ENCODE data around the gene PCDHGA1.
"Not testable (repeated sequence)": the region's sequence is repeated elsewhere in the genome, so short reads cannot be mapped to it uniquely, and the experiment has no call there.

The PCDHGA1 gene

DNA sequence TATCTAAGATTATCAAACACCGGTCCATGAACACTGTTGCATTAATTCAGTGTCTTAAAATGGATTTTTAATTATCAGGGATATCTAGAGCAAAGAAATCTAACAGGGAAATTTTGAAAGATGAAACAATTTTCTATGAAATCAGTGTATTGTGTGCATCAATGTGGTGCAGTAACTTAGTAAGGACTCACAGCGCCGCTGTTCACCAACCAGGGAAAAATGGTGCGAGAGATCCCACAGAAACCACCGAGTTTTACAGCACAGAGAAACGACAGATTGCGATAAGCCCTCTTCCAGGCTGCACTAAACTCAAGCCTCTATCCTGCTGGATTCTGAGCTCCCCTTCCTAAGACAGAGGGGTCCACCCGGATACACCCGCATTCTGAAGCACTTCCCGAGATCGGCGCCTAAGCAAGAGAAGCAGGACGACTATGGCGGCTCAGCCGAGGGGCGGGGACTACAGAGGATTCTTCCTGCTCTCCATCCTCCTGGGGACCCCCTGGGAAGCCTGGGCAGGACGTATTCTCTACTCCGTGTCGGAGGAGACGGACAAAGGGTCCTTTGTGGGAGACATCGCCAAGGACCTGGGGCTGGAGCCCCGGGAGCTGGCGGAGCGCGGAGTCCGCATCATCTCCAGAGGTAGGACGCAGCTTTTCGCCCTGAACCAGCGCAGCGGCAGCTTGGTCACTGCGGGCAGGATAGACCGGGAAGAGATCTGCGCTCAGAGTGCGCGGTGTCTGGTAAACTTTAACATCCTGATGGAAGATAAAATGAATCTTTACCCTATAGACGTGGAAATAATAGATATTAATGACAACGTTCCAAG is 52.4 kb downstream of the PCDHGA1 start, which contains the start of gene PCDHGA7:
Gene PCDHGA7 (plus strand): TSS at position 274 of the 826 bp plus-strand sequence. CDS start 158 bp downstream, at position 432.
- no peak for DNase-seq (ENCODE audit: low read depth in 2 of 3, low spot score in 2 of 3)

DNA sequence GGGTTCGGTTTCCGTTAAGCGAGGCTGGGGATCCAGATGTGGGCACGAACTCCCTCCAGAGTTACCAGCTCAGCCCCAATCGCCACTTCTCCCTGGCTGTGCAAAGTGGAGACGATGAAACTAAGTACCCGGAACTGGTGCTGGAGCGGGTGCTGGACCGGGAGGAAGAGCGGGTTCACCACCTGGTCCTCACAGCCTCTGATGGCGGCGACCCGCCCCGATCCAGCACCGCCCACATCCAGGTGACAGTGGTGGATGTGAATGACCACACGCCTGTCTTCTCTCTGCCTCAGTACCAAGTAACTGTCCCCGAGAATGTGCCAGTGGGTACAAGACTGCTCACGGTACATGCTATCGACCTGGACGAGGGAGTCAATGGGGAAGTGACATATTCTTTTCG is 53.0 kb downstream of the PCDHGA1 start:
- no peak for DNase-seq (ENCODE audit: low read depth in 2 of 3, low spot score in 2 of 3)

DNA sequence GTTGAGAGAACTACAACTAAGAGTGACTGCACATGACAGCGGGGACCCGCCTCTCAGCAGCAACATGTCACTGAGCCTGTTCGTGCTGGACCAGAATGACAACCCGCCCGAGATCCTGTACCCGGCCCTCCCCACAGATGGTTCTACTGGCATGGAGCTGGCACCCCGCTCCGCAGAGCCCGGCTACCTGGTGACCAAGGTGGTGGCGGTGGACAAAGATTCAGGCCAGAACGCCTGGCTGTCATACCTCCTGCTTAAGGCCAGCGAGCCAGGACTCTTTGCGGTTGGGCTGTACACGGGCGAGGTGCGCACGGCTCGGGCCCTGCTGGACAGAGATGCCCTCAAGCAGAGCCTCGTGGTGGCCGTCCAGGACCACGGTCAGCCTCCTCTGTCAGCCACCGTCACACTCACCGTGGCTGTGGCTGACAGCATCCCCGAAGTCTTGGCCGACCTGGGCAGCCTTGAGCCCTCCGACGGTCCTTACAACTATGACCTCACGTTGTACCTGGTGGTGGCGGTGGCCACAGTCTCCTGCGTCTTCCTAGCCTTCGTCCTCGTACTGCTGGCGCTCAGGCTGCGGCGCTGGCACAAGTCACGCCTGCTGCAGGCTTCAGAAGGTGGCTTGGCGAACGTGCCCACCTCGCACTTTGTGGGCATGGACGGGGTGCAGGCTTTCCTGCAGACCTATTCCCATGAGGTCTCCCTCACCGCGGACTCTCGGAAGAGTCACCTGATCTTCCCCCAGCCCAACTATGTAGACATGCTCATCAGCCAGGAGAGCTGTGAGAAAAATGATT is 54.4 kb downstream of the PCDHGA1 start:
- DNase-seq (ENCODE audit: low read depth in 2 of 3, low spot score in 2 of 3): no peak

DNA sequence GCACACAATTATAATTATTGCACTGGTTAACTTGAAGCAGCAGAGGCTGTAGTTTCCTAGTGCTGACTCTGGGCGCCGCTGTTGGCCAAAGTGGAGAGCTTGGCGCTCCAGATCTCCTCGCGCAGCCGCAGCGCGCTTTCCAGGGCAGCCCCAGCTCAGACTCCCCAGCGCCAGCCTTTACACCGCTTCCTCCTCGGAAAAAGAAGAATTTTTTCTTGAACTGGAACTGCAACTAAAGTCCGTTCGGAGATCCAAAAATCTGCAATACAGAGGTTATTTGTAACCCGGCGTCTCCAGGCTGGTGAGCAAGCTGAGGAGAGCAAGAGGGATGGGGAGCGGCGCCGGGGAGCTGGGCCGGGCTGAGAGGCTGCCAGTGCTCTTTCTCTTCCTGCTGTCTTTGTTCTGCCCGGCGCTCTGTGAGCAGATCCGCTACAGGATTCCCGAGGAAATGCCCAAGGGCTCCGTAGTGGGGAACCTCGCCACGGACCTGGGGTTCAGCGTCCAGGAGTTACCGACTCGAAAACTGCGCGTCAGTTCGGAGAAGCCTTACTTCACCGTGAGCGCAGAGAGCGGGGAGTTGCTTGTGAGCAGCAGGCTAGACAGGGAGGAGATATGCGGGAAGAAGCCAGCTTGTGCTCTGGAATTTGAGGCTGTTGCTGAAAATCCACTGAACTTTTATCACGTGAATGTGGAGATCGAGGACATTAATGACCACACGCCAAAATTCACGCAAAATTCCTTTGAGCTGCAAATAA is 57.4 kb downstream of the PCDHGA1 start, which contains the start of gene PCDHGB4:
Gene PCDHGB4 (plus strand): TSS at position 142 of the 755 bp plus-strand sequence. CDS start 187 bp downstream, at position 329.
- not testable (repeated sequence) for DNase-seq (ENCODE audit: low read depth in 2 of 3, low spot score in 2 of 3)

DNA sequence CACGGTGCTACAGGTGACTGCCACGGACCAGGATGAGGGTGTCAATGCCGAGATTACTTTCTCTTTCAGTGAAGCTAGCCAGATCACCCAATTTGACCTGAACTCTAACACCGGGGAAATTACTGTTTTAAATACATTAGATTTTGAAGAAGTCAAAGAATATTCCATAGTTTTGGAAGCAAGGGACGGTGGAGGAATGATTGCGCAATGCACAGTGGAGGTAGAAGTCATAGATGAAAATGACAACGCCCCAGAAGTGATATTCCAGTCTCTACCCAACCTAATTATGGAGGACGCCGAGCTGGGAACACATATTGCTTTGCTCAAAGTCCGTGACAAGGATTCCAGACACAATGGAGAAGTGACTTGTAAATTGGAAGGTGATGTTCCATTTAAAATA is 58.3 kb downstream of the PCDHGA1 start:
- no peak for DNase-seq (ENCODE audit: low read depth in 2 of 3, low spot score in 2 of 3)

DNA sequence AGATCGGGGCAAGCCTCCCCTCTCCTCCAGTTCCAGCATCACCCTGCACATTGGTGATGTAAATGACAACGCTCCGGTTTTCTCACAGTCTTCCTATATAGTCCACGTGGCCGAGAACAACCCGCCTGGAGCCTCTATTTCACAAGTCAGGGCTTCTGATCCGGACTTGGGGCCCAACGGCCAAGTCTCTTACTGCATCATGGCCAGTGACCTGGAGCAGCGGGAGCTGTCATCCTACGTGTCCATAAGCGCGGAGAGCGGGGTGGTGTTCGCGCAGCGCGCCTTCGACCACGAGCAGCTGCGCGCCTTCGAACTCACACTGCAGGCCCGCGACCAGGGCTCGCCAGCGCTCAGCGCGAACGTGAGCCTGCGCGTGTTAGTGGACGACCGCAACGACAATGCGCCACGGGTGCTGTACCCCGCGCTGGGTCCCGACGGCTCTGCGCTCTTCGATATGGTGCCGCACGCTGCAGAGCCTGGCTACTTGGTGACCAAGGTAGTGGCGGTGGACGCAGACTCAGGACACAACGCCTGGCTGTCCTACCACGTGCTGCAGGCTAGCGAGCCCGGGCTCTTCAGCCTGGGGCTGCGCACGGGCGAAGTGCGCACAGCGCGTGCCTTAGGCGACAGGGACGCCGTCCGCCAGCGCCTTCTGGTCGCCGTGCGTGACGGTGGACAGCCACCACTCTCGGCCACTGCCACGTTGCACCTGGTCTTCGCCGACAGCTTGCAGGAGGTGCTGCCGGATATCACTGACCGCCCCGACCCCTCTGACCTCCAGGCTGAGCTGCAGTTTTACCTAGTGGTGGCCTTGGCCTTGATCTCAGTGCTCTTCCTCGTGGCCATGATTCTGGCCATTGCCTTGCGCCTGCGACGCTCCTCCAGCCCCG is 59.1 kb downstream of the PCDHGA1 start:
- DNase-seq (ENCODE audit: low read depth in 2 of 3, low spot score in 2 of 3): no peak

DNA sequence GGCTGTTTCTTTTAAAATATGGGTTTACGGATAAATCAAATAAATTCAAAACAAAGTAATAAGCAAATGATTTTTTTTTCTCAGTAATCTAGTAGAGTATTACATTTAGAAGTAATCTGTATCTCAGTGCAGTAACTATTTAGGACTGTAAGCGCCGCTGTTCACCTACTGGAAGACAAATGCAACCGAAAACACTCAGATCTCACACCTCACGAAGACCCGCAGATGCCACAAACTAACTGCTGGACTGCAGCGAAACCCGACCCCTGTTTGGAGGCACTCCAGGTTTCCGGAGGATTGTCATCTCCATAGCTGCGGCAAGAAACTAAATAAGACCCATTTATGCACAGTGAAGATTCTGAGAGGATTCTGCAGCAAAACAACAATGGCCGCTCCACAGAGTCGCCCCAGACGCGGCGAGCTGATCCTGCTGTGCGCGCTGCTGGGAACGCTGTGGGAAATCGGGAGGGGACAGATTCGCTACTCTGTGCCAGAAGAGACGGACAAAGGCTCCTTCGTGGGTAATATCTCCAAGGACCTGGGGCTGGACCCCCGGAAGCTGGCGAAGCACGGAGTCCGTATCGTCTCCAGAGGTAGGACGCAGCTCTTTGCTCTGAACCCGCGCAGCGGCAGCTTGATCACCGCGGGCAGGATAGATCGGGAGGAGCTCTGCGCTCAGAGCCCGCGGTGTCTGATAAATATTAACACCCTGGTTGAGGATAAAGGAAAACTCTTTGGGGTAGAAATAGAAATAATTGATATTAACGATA is 62.3 kb downstream of the PCDHGA1 start, which contains the start of gene PCDHGA8:
Gene PCDHGA8 (plus strand): TSS at position 205 of the 770 bp plus-strand sequence. CDS start 181 bp downstream, at position 386.
- DNase-seq (ENCODE audit: low read depth in 2 of 3, low spot score in 2 of 3): no peak

DNA sequence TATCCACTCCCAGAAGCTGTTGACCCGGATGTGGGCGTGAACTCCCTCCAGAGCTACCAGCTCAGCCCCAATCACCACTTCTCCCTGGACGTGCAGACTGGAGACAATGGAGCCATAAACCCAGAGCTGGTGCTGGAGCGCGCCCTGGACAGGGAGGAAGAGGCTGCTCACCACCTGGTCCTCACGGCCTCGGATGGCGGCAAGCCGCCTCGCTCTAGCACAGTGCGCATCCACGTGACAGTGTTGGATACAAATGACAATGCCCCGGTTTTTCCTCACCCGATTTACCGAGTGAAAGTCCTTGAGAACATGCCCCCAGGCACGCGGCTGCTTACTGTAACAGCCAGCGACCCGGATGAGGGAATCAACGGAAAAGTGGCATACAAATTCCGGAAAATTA is 63.0 kb downstream of the PCDHGA1 start:
- no peak for DNase-seq (ENCODE audit: low read depth in 2 of 3, low spot score in 2 of 3)

DNA sequence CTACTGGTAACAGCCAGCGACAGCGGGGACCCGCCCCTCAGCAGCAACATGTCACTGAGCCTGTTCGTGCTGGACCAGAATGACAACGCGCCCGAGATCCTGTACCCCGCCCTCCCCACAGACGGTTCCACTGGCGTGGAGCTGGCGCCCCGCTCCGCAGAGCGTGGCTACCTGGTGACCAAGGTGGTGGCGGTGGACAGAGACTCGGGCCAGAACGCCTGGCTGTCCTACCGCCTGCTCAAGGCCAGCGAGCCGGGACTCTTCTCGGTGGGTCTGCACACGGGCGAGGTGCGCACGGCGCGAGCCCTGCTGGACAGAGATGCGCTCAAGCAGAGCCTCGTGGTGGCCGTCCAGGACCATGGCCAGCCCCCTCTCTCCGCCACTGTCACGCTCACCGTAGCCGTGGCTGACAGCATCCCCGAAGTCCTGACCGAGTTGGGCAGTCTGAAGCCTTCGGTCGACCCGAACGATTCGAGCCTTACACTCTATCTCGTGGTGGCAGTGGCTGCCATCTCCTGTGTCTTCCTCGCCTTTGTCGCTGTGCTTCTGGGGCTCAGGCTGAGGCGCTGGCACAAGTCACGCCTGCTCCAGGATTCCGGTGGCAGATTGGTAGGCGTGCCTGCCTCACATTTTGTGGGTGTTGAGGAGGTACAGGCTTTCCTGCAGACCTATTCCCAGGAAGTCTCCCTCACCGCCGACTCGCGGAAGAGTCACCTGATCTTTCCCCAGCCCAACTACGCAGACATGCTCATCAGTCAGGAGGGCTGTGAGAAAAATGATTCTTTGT is 64.3 kb downstream of the PCDHGA1 start:
- not testable (repeated sequence) for DNase-seq (ENCODE audit: low read depth in 2 of 3, low spot score in 2 of 3)

DNA sequence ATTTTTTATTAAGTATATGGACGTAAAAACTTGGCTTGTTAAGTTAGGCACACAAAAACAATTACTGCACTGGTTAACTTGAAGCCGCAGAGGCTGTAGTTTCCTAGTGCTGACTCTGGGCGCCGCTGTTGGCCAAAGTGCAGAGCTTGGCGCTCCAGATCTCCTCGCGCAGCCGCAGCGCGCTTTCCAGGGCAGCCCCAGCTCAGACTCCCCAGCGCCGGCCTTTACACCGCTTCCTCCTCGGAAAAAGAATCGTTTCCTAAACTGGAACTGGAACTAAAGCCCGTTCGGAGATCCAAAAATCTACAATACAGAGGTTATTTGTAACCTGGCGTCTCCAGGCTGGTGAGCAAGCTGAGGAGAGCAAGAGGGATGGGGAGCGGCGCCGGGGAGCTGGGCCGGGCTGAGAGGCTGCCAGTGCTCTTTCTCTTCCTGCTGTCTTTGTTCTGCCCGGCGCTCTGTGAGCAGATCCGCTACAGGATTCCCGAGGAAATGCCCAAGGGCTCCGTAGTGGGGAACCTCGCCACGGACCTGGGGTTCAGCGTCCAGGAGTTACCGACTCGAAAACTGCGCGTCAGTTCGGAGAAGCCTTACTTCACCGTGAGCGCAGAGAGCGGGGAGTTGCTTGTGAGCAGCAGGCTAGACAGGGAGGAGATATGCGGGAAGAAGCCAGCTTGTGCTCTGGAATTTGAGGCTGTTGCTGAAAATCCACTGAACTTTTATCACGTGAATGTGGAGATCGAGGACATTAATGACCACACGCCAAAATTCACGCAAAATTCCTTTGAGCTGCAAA is 67.6 kb downstream of the PCDHGA1 start, which contains the start of gene PCDHGB5:
Gene PCDHGB5 (plus strand): TSS at position 192 of the 796 bp plus-strand sequence. CDS start 181 bp downstream, at position 373.
- DNase-seq (ENCODE audit: low read depth in 2 of 3, low spot score in 2 of 3): not testable (repeated sequence)

DNA sequence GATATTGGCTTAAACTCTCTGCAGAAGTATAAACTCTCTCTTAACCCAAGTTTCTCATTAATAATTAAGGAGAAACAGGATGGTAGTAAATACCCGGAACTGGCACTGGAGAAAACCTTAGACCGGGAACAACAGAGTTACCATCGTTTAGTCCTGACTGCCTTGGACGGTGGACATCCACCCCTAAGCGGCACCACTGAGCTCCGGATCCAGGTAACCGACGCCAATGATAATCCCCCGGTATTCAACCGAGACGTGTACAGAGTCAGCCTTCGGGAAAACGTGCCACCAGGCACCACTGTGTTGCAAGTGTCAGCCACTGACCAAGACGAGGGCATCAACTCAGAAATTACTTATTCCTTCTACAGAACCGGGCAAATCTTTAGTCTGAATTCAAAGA is 68.3 kb downstream of the PCDHGA1 start:
- DNase-seq (ENCODE audit: low read depth in 2 of 3, low spot score in 2 of 3): no peak

DNA sequence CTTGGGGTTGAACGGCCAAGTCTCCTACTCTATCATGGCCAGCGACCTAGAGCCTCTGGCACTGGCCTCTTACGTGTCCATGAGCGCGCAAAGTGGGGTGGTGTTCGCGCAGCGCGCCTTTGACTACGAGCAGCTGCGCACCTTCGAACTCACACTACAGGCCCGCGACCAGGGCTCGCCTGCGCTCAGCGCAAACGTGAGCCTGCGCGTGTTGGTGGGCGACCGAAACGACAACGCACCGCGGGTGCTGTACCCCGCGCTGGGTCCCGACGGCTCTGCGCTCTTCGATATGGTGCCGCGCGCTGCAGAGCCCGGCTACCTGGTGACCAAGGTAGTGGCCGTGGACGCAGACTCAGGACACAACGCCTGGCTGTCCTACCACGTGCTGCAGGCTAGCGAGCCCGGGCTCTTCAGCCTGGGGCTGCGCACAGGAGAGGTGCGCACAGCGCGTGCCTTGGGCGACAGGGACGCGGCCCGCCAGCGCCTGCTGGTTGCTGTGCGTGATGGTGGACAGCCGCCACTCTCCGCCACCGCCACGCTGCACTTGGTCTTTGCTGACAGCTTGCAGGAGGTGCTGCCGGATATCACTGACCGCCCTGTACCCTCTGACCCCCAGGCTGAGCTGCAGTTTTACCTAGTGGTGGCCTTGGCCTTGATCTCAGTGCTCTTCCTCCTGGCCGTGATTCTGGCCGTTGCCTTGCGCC is 69.4 kb downstream of the PCDHGA1 start:
- no peak for DNase-seq (ENCODE audit: low read depth in 2 of 3, low spot score in 2 of 3)

DNA sequence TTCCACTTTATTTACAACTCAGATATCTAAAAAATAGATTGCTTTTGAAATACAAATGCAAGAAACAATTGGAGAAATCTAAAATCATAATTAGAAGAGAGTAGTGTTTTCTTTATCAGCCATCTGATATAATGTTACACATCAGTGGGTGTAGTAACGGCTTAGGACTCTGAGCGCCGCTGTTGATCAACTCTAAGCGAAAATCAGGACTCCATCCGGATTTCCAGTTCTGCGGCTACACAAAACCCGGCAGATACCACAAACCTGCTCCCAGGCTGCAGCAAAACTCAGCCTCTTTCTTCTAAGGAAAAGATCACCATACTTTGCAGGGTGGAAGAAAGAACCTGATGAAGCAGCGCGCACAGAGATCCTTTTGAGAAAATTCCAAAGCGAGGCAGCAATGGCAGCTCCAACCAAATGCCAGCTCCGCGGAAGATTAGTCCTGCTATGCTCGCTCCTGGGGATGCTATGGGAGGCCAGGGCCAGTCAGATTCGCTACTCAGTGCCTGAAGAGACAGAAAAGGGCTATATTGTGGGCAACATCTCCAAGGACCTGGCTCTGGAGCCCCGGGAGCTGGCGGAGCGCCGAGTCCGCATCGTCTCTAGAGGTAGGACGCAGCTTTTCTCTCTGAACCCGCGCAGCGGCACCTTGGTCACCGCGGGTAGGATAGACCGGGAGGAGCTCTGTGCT is 72.4 kb downstream of the PCDHGA1 start, which contains the start of gene PCDHGA9:
Gene PCDHGA9 (plus strand): TSS at position 226 of the 691 bp plus-strand sequence. CDS start 175 bp downstream, at position 401.
- no peak for DNase-seq (ENCODE audit: low read depth in 2 of 3, low spot score in 2 of 3)

DNA sequence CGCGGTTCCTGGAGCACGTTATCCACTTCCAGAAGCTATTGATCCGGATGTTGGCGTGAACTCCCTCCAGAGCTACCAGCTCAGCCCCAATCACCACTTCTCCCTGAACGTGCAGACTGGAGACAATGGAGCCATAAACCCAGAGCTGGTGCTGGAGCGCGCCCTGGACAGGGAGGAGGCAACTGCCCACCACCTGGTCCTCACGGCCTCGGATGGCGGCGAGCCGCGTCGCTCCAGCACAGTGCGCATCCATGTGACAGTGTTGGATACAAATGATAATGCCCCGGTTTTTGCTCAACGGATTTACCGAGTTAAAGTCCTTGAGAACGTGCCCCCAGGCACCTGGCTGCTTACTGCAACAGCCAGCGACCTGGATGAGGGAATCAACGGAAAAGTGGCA is 73.1 kb downstream of the PCDHGA1 start:
- DNase-seq (ENCODE audit: low read depth in 2 of 3, low spot score in 2 of 3): no peak

DNA sequence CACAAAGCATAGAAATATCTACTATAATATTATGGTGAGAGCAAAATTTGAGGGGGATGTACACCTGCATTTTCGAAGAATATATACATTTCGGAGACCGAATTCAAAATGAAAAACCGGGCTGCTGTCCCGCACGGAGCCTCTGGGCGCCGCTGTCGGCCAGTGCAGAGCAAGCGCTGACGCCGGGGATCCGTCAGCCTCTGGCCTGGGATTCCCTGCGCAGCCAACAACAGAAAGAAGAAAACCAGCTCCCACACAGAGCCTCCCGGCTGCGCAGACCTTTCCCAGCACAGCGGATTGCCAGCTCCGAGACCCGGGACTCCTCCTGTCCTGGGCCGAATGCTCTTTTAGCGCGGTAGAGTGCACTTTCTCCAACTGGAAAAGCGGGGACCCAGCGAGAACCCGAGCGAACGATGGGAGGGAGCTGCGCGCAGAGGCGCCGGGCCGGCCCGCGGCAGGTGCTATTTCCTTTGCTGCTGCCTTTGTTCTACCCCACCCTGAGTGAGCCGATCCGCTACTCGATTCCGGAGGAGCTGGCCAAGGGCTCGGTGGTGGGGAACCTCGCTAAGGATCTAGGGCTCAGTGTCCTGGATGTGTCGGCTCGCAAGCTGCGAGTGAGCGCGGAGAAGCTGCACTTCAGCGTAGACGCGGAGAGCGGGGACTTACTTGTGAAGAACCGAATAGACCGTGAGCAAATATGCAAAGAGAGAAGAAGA is 77.6 kb downstream of the PCDHGA1 start, which contains the start of gene PCDHGB6:
Gene PCDHGB6 (plus strand): TSS at position 232 of the 716 bp plus-strand sequence. CDS start 182 bp downstream, at position 414.
- DNase-seq (ENCODE audit: low read depth in 2 of 3, low spot score in 2 of 3): not testable (repeated sequence)

Data from activated CD8-positive, alpha-beta memory T cell treated with anti-CD3 and anti-CD28 coated beads for 48 hours (primary cell).